Measurements from ENCODE around the gene BUB1B. TPM values are rescaled to one million over a fixed set of nuclear protein-coding genes. Genes with fewer than 3 reads are reported as not detected.

BUB1B gene
- total RNA-seq, 1 experiment from 2014 or later = 83.2 TPM

- no peaks in the 10 kb centered on the region for H3K23me2 ChIP-seq (ENCODE audit: insufficient read length, low read depth, low read length, poor library complexity, severe bottlenecking)
- Mint-ChIP-seq H3K36me3 (ENCODE audit: insufficient read depth in 1 of 3, low read depth in 3 of 3) (no peaks in the 10 kb centered on the region), H3K9me3 (peaks cover 0 to 2% of the 10 kb centered on the region in 2 experiments; a peak in 2 of 5 replicates), H3K4me3 (no peak overlapping the region), H3K27ac (no peak overlapping the region), H3K4me1 (peaks cover 5 to 13% of the 10 kb centered on the region in 2 experiments), H3K27me3 (ENCODE audit: low read depth) (peaks cover 7% of the 10 kb centered on the region)
- H4K5ac ChIP-seq (ENCODE audit: insufficient read length, low read depth, low read length) = no peak overlapping the region
- no peak overlapping the region for H3K27ac ChIP-seq (ENCODE audit: insufficient read length, low read depth, low read length)
- H3K79me1 ChIP-seq (ENCODE audit: insufficient read depth, low read depth, low read length, poor library complexity, severe bottlenecking) = no peaks in the 10 kb centered on the region
- H3T11ph ChIP-seq (ENCODE audit: low read length) = no peak overlapping the region
- no peak overlapping the region for H3K18ac ChIP-seq (ENCODE audit: insufficient read length, low read depth, low read length)
- H2BK5ac ChIP-seq (ENCODE audit: insufficient read length, low read length) = no peak overlapping the region
- no peak overlapping the region for H2BK120ac ChIP-seq (ENCODE audit: low read depth, low read length, poor library complexity, severe bottlenecking)
- no peaks in the 10 kb centered on the region for H3K9me3 ChIP-seq (ENCODE audit: control insufficient read depth, low read depth, low read length)
- no peak overlapping the region for H3K4ac ChIP-seq (ENCODE audit: low read depth, low read length)
- no peaks in the 10 kb centered on the region for H3K27me3 ChIP-seq (ENCODE audit: insufficient read depth, low read length)
- no peak overlapping the region for H3K9ac ChIP-seq (ENCODE audit: extremely low read depth, insufficient read length, low read length)
- no peak overlapping the region for H3K4me2 ChIP-seq (ENCODE audit: insufficient read depth, insufficient read length, low read length)
- no peak for DNase-seq
- no peaks in the 10 kb centered on the region for H4K20me1 ChIP-seq (ENCODE audit: control insufficient read depth, insufficient read depth, insufficient read length)
- H3K56ac ChIP-seq (ENCODE audit: insufficient read length, low read depth, low read length) = no peak overlapping the region
- H2AK5ac ChIP-seq (ENCODE audit: insufficient read length, low read length) = no peak overlapping the region
- no peak overlapping the region for H2BK20ac ChIP-seq (ENCODE audit: low read depth, low read length, poor library complexity, severe bottlenecking)
- no peak overlapping the region for H2BK12ac ChIP-seq (ENCODE audit: insufficient read length, low read depth, low read length)
- no peak overlapping the region for H2AFZ ChIP-seq (ENCODE audit: low read length)
- no peaks in the 10 kb centered on the region for H3K79me2 ChIP-seq (ENCODE audit: insufficient read depth, low read length)
- no peak overlapping the region for H4K8ac ChIP-seq (replicated peaks; ENCODE audit: insufficient read length, low read depth, low read length)
- no peak overlapping the region for H3K23ac ChIP-seq (ENCODE audit: insufficient read length, low read depth, low read length)
- TF ChIP-seq CTCF (conservative IDR thresholded peaks at IDR 0.05) = no peak
- peaks cover 1% of the 10 kb centered on the region; the same call in 1 of the 2 replicates for H3K4me1 ChIP-seq (ENCODE audit: insufficient read depth, low read length)
- H3K14ac ChIP-seq (ENCODE audit: insufficient read depth, low read length) = no peak overlapping the region
- WGBS (ENCODE audit: extremely low coverage, insufficient read length, low lambda C conversion rate) = no CpG with 5 or more reads among the region's 5 CpGs
- no peak overlapping the region for H2BK15ac ChIP-seq (ENCODE audit: low read depth, low read length)
- no peak overlapping the region for H4K91ac ChIP-seq (ENCODE audit: insufficient read length, low read depth, low read length)
These were observed 30.8 kb upstream of the BUB1B start for GRCh38 chr15:40130118-40130517.

Measured in H9 (cell line).